Prostate gland (tissue), 2 donors: ENCODE results near the gene SLC9C1.

Experiments used
- POLR2A ChIP-seq: fragments of 450-650 bp; IDR thresholded peaks from one replicate; pipeline ENCODE4 v1.6.1; 2016; ENCODE audit warnings: antibody characterized with exemption, mild to moderate bottlenecking
- POLR2AphosphoS5 ChIP-seq: sonication (generic); formaldehyde crosslinking; IDR thresholded peaks from one replicate; pipeline ENCODE4 v1.6.1; 2017; ENCODE audit warnings: antibody characterized with exemption
- TF ChIP-seq, protein P1 (sequence below), 4 experiments: fragments of 200-600 bp in 2 of 4; fragments of 450-650 bp in 2 of 4; sonication (generic) in 2 of 4; IDR thresholded peaks; 1 replicate in 3 of 4; 2 replicates in 1 of 4; pipeline ENCODE4 v1.5.1; 2016 to 2019; ENCODE audit warnings: antibody characterized with exemption in 4 of 4, mild to moderate bottlenecking in 2 of 4, moderate library complexity in 2 of 4

DNA sequence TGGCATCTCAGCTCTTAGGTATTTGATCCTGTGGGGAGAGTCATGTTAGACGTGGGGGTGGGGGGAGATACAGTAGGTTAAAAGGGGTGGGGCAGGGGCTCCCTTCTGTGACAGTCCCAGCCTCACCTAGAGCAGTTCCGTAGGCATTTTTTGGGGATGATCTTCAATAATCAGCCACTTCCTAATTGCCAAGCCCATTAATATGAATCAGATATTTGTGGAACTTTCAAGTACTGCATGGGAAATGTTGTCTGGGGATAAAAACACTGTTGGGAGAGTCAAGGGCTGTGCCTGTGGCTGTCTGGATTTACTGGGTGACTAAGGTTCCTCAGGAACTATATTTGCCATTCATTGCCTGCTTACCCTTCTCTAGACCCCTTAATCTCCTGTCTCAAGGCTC lies 198.3 kb downstream of the SLC9C1 start:
- TF ChIP-seq POLR2A: no peak
- TF ChIP-seq POLR2AphosphoS5: no peak
- TF ChIP-seq, protein P1, sequence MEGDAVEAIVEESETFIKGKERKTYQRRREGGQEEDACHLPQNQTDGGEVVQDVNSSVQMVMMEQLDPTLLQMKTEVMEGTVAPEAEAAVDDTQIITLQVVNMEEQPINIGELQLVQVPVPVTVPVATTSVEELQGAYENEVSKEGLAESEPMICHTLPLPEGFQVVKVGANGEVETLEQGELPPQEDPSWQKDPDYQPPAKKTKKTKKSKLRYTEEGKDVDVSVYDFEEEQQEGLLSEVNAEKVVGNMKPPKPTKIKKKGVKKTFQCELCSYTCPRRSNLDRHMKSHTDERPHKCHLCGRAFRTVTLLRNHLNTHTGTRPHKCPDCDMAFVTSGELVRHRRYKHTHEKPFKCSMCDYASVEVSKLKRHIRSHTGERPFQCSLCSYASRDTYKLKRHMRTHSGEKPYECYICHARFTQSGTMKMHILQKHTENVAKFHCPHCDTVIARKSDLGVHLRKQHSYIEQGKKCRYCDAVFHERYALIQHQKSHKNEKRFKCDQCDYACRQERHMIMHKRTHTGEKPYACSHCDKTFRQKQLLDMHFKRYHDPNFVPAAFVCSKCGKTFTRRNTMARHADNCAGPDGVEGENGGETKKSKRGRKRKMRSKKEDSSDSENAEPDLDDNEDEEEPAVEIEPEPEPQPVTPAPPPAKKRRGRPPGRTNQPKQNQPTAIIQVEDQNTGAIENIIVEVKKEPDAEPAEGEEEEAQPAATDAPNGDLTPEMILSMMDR (IDR thresholded peaks at IDR 0.05): no peak
